Pancreas (tissue), 10 donors: ENCODE results near the gene FGL2. TPM values are rescaled to one million over a fixed set of nuclear protein-coding genes. Genes with fewer than 3 reads are reported as not detected.
A peak's percentile ranks its signal among the peaks of the same experiment; 100 is the strongest.
"Not testable (repeated sequence)": the region's sequence is repeated elsewhere in the genome, so short reads cannot be mapped to it uniquely, and the experiment has no call there.

Experiments
- ATAC-seq, 4 donors: fragments of 200-7000 bp; cut with Tn5 transposase; one replicate each; pipeline versions ENCODE4 v1.8.0 to v1.9.1; 2020; ENCODE audit warnings: mild to moderate bottlenecking in 4 of 4, moderate library complexity in 4 of 4
- DNase-seq, 6 donors: peaks; one replicate each; pipeline ENCODE4 v3.0.0-alpha.2; 2020
- FAIRE-seq: peaks from 2 replicates; lab custom pipeline; 2012; peaks lifted over from hg19 to GRCh38; lab: Jason Lieb, UNC
- H3K27ac ChIP-seq, 4 donors: fragments of 200-600 bp; sonication (generic); 1 replicate in 3 of 4; 2 replicates in 1 of 4; pipeline versions ENCODE4 v1.5.0 to v1.8.0; 2020
- H3K27me3 ChIP-seq, 4 donors: fragments of 200-600 bp; one replicate each; pipeline ENCODE4 v1.8.0; 2021
- H3K36me3 ChIP-seq, 3 donors: fragments of 200-600 bp; sonication (generic) in 1 of 3; one replicate each; pipeline versions ENCODE4 v1.5.0 to v1.8.0; 2020 to 2021
- H3K4me1 ChIP-seq, 3 donors: fragments of 200-600 bp; one replicate each; pipeline ENCODE4 v1.8.0; 2021
- H3K4me3 ChIP-seq, 4 donors: fragments of 200-600 bp; sonication (generic) in 2 of 4; one replicate each; pipeline versions ENCODE4 v1.5.0 to v1.8.0; 2020 to 2021
- H3K9me3 ChIP-seq, 4 donors: fragments of 200-600 bp; one replicate each; pipeline ENCODE4 v1.8.0; 2021
- CTCF ChIP-seq, 4 donors: fragments of 200-600 bp; sonication (generic) in 3 of 4; IDR thresholded peaks; one replicate each; pipeline versions ENCODE4 v1.5.0 to v1.8.0; 2021; ENCODE audit warnings: antibody characterized with exemption in 4 of 4
- WGBS, 2 donors: extraction: QIAGEN DNeasy Blood & Tissue Kit; methylation state at CpG; one replicate each; pipeline ENCODE4 v1.1.7; 2013; 5-methylcytosine and 5-hydroxymethylcytosine counted together
- intact Hi-C, 3 donors: fragments of 100-400 bp; cut with DNase I; formaldehyde crosslinking; loops; one replicate each; pipeline versions ENCODE4 v1.11.1 to v1.14.2; 2022
- polyA plus RNA-seq, 2 donors: library from polyadenylated mRNA; stranded (reverse); fragments of 200-250 nt; gene quantifications; one replicate each; pipeline ENCODE4 v1.2.3, GENCODE V29; 2013
- total RNA-seq, 6 donors: library from RNA; stranded (reverse); fragmentation: NEBNext Ultra II Directional in 4 of 6; extraction: Animal tissue kit (Norgen Biotek cat#: 25700) in 4 of 6; gene quantifications; one replicate each; pipeline versions ENCODE4 v1.2.1 to v1.2.4, GENCODE V29; 2021 to 2023
- donor health status: healthy with polysubstance abuse.
- donor health status: DM: no; HTN: no; CAD: no; lungs with moderate emphysema.
- donor health status: DM: no; HTN: no; CAD: no.
- donor health status: control.
- donor health status: control.
- donor health status: Bipolar disorder and iron deficiency.
- donor health status: DM: yes; HTN: yes; CAD: no.
- donor health status: DM: no; HTN: no; CAD: no.
- donor health status: DM: no; HTN: no; CAD: no.
- donor health status: DM: yes; HTN: yes; CAD: no.

FGL2 gene
- total and polyA plus RNA-seq, 8 donors: 0.68 to 11.8 (median 2.2) TPM

- H3K4me3 ChIP-seq: no peak overlapping the region
- H3K4me1 ChIP-seq: no peaks in the 10 kb centered on the region
- ATAC-seq (peak in 1 of 4 donors; percentile 79), FAIRE-seq (peak; percentile 34), DNase-seq (no peak)
- WGBS, 2 donors: 94 to 100% methylated on average over 1 of the region's 1 CpG
- no peaks in the 10 kb centered on the region for H3K27me3 ChIP-seq
- H3K27ac ChIP-seq: peak overlapping the region in 1 of 4 donors; percentile 56
- no peak for TF ChIP-seq CTCF (IDR thresholded peaks at IDR 0.05)
- H3K9me3 ChIP-seq: no peaks in the 10 kb centered on the region
- intact Hi-C loops: no loop called here
- no peaks in the 10 kb centered on the region for H3K36me3 ChIP-seq
These were observed 26.8 kb upstream of the FGL2 start for GRCh38 chr7:77226357-77226839.

- Histone ChIP-seq H3K4me3 (no peak overlapping the region), H3K36me3 (no peaks in the 10 kb centered on the region), H3K27ac (no peak overlapping the region), H3K9me3 (no peaks in the 10 kb centered on the region), H3K27me3 (no peaks in the 10 kb centered on the region), H3K4me1 (no peaks in the 10 kb centered on the region)
- DNase-seq (no peak), FAIRE-seq (no peak), ATAC-seq (peak in 1 of 4 donors; percentile 45)
- TF ChIP-seq CTCF (IDR thresholded peaks at IDR 0.05): no peak
- 70 to 73% methylated on average over 2 of the region's 2 CpGs for WGBS, 2 donors
- intact Hi-C loops: no loop called here
These were observed 23.6 kb upstream of the FGL2 start for GRCh38 chr7:77223261-77223660.

- no peak overlapping the region for H3K27ac ChIP-seq
- no peaks in the 10 kb centered on the region for H3K36me3 ChIP-seq
- TF ChIP-seq CTCF (IDR thresholded peaks at IDR 0.05): no peak
- ATAC-seq: no peak
- no peaks in the 10 kb centered on the region for H3K27me3 ChIP-seq
- H3K4me1 ChIP-seq: no peaks in the 10 kb centered on the region
- intact Hi-C loops: no loop called here
- FAIRE-seq: no peak
- H3K9me3 ChIP-seq: no peaks in the 10 kb centered on the region
- H3K4me3 ChIP-seq: no peak overlapping the region
- WGBS, 2 donors: 87 to 90% methylated on average over 4 of the region's 4 CpGs
- DNase-seq: no peak
These were observed 23.2 kb upstream of the FGL2 start for GRCh38 chr7:77222819-77223218.

DNA sequence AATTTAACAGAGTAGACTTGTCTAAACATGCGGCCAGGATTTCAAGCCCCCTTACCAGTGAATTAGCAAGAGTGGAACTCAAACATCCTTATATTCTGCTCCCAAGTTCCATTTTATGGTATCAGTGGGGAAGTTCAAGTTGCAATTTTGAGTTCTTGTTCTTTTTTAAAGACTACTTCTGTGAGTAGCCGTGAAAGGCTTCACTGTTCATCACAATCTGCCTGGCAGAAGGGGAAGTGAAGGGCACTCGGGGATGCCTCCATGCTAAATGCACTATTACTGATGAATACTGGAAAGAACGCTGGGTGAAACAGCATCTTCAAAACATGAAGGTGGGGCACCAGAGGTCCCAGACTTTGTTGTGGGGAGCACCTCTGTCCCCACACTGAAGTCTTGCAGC is 22.4 kb upstream of the FGL2 start:
- DNase-seq (no peak), ATAC-seq (peak in 1 of 4 donors; percentile 43), FAIRE-seq (no peak)
- no peaks in the 10 kb centered on the region for H3K27me3 ChIP-seq
- no peak overlapping the region for H3K27ac ChIP-seq
- H3K4me1 ChIP-seq: no peaks in the 10 kb centered on the region
- no peaks in the 10 kb centered on the region for H3K36me3 ChIP-seq
- WGBS, 2 donors: 89 to 96% methylated on average over 4 of the region's 4 CpGs
- TF ChIP-seq CTCF (IDR thresholded peaks at IDR 0.05): no peak
- H3K4me3 ChIP-seq: no peak overlapping the region
- intact Hi-C loops: no loop called here
- no peaks in the 10 kb centered on the region for H3K9me3 ChIP-seq

DNA sequence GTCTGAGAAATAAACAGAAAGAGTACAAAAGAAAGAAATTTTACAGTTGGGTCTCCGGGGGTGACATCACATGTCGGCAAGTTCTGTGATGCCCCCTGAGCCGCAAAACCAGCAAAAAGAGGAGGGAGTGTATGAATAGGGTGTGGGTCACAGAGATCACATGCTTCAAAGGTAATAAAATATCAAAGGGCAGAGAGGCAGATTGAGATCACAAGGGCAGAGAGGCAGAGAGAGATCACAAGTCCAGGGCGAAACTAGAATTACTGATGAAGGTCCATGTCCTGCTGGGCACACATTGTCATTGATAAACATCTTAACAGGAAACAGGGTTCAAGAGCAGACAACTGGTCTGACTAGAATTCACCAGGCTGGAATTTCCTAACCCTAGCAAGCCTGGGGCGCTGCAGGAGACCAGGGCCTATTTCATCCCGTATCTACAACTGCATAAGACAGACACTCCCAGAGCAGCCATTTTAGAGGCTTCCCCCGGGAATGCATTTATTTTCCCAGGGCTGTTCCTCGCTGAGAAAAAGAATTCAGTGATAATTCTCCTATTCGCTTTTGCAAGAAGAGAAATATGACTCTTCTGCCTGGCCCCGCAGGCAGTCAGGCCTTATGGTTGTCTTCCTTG is 20.2 kb upstream of the FGL2 start:
- ATAC-seq, FAIRE-seq, intact Hi-C loops, H3K4me3 ChIP-seq, DNase-seq, H3K27ac ChIP-seq, H3K27me3 ChIP-seq, H3K36me3 ChIP-seq, H3K9me3 ChIP-seq: not testable (repeated sequence)
- WGBS, 2 donors: 92 to 99% methylated on average over 10 of the region's 10 CpGs
- peaks cover 7 to 14% (median 7%) of the 10 kb centered on the region in 3 donors for H3K4me1 ChIP-seq
